GM12872 (cell line): ENCODE data around the gene GPR78.

Experiments used
- TF ChIP-seq, protein P1 (sequence below): IDR thresholded peaks from 3 replicates; pipeline ENCODE4 v1.5.1; 2011; ENCODE audit warnings: low read depth, mild to moderate bottlenecking, low read length, moderate library complexity; ENCODE audit not compliant: insufficient read depth

GPR78 gene

DNA sequence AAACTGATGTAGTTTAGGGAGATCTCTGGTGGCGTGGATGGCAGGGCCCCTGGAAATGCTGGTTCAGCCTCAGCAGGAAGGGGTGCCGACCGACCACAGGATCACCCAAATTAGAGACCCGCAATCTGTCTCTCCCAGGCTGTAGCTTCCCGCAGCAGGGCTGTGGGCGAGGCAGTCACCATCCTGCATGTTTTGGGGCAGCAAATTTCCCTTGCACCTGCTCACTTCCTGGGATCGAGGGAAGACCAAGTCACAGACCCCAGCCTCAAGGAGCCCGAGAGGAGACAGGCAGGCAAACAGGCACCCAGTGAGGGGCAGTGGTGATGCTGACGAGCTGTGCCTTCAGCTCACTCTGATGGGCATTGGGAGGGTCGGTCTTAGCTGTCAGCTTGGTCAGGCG lies 21.2 kb upstream of the GPR78 start:
- TF ChIP-seq, protein P1, sequence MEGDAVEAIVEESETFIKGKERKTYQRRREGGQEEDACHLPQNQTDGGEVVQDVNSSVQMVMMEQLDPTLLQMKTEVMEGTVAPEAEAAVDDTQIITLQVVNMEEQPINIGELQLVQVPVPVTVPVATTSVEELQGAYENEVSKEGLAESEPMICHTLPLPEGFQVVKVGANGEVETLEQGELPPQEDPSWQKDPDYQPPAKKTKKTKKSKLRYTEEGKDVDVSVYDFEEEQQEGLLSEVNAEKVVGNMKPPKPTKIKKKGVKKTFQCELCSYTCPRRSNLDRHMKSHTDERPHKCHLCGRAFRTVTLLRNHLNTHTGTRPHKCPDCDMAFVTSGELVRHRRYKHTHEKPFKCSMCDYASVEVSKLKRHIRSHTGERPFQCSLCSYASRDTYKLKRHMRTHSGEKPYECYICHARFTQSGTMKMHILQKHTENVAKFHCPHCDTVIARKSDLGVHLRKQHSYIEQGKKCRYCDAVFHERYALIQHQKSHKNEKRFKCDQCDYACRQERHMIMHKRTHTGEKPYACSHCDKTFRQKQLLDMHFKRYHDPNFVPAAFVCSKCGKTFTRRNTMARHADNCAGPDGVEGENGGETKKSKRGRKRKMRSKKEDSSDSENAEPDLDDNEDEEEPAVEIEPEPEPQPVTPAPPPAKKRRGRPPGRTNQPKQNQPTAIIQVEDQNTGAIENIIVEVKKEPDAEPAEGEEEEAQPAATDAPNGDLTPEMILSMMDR, result no peak

DNA sequence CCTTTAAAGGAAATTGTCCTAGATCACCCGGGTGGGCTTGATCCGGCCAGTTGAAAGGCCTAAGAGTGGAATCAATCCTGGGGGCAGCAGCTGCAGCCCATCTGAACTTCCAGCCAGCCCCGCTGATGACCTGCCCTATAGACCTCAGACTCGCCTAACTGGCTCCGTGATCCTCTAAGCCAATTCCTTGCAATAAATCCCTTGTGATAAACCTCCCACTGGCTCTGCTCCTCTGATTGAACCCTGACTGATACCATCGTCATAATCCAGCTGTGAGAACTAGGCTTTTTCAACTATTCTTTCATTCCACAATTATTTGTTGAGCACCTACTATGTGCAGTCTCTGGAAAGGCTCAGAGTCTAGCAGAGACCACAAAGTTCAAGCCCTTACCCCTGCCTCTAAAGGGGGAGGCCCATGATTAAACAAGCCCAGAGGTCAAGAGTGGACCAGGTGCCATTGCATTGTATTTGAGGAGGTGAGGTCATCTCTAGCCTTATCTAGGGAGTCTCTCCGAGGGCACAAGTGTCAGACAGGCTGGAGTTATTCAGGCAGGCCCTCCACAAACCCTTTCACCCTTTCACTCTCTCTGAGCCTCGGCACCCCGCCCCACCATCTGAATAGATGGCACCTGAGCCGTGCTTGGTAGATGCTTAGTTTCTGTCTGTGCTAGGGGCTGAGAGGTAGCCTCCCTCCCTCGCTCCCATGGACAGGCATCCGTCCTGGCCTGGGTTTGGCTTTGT lies 20.5 kb upstream of the GPR78 start:
- TF ChIP-seq, protein P1, result no peak

DNA sequence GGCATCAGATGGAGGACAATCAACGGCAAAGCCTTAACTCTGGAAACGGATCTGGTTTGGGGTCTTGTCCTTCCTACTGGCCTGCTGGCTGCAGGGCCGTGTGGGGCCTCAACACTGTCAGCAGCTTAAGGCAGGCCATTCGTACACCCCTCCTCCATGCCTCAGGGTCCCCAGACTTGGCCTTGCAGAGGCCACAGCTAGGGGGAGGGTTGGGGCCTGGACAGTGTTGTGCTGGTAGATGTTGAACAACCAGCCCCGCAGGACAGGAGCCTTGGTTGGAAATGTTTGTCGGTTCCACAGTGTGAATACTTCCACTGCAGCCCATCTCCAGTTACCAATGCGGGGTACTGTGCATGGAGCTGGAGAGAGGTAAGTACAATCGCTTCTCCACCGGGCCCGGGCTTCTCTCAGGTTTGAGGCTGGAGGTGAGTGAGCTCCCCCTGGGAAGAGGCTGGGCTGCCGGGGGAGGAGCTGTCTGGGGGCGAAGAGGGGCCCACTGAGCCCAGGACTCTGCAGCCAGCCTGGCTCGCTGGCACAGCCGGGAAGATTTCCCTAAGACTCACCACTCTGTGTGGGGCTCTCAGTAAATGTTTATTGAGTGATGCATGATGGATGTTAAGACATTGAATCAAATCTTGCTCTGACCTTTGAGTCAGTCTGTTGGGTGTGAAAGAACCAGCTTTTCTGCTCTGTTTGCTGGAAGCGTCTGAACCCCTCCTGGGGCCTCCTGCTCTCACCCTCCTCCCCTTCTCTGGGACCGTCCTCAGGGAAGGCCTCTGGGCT lies 19.7 kb upstream of the GPR78 start:
- TF ChIP-seq, protein P1, result no peak

DNA sequence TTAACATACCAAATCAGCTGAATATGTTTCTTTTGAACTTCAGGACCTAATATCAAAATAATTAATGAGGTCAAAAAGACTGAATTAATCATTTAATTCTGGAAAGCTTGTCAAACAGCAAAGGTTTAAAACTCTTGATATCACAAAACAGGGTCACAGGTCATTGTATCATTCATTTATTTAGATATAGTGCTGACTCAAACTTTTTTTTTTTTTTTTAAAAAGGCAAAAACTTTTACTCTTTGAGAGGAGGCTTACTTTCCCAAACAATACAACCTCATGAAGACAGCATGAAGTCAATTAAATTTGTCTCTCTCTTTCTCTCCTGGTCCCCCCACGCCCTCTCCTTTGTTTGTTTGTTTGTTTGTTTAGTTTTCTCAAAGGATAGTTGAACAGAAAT lies 15.6 kb upstream of the GPR78 start:
- TF ChIP-seq, protein P1, result no peak

DNA sequence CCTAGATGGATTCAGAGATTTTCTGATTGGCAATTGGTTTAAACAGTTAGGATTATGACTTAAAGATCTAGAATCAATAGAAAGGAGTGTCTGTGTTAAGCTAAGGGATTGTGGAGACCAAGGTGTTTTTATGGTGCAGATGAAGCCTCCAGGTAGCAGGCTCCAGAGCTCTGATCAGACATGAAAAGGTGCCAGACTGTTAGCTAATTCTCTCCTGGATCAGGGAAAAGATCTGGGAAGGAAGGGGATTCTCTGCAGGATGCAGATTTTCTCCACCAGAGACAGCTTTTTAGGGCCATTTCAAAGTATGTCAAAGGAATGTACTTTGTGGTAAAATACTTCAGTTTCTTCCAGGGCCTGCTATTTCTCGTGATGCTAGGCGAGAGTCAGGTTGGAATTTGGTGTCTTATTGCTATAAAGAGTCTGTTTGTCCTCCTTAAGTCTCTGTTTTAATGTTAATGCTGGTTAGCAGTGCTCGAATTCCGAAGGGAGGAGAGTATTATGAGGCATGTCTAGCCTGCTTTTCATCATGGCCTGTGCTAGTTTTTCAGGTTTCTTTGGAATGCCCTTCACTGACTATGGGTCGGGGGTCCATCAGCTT lies 12.0 kb upstream of the GPR78 start:
- TF ChIP-seq, protein P1, result no peak

DNA sequence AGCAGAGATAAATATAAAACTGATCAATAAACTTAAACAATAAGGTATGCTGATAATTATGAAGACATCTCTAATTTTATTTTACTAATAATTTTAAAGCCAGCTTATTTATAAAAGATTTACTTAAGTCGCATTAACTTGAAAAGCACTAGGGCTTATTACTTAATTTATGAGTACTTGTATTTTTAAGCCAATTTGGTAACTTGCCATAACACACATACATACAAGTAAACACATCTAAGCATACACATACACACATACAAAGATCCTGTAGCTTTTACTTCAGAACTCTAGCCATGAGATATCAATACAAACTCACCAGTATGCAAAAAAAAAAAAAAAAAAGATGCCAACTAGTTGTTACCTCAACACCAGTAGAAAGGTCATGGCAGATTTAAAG lies 10.0 kb upstream of the GPR78 start:
- TF ChIP-seq, protein P1, result no peak
